Midbrain (tissue), 1 donor: ENCODE measurements around the gene LRRC59.

Source experiments
- DNase-seq: peaks from one replicate; lab custom pipeline; 2025; lab: John Stamatoyannopoulos, UW

The LRRC59 gene

DNA sequence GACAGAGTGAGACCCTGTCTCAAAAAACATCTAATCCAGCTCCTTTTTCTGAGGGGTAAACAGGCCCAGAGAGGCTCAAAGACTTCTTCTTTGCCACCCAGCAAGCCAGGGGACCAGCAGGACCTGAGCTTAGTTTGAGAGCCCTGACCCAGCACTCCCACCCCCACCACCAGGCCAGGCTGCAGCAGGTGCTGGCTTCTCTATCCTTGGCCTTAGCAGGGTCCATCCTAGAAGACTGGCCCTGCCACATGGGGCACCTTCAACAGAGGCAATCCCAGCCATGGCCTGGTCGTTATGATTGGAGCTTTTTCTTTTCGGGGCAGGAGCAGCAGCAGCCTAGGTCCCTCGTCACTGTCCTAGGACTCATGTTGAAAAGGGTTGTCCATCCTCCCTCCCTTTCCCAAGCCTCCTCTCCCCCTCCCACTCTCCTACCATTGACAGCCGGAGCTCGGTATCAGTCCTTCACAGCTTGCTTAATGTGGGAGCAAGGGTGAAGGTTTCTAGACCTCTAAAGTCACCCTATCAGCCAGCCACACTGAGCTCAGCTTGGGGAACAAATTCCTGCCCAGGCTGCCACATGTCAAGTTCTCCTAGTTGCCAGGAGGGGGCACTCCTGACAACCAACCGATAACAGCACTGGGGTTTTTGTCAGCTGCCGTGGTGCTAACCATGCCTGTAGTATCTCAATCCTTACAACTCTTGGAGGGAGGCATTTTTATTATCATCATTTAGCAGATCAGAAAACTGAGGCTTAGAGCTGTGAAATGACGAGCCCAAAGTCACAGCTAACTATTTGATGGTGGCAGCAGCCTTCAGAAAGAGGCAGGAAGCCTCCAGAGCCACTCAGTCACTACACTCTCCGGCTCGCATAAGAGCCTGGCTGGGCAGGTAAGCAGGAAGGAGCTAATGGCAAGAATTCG is 35.5 kb downstream of the LRRC59 start:
- DNase-seq, result peak; percentile 72

DNA sequence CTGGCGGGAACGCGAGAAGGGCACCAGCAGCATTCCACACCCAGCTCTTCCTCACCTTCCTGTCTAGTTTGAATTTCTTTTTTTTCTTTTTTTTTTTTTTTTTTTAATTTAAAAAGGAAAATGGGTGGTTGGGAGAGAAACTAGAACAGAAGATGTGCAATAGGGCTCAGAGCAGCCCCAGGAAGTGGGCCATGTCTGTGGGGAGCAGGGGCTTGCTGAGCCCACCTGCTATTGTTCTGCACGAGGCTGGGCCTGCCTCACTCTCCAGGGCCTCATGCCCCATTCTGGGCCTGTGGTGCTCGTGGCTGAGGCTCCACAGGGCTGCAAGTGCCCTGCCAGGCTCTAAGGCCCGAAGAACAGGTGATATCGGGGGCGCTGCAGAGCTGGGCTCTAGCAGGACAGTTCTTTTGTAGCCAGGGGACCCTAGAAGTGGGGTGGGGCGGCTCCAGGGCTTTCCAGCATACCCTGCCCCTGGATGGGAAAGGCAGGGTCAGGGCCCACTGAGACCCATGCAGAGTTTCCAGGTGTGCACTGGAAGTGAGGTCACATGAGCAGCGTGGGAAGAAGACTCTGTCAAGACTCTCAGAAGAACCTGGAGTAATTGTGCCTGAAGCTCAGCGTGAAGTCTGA is 36.7 kb downstream of the LRRC59 start:
- DNase-seq, result no peak

DNA sequence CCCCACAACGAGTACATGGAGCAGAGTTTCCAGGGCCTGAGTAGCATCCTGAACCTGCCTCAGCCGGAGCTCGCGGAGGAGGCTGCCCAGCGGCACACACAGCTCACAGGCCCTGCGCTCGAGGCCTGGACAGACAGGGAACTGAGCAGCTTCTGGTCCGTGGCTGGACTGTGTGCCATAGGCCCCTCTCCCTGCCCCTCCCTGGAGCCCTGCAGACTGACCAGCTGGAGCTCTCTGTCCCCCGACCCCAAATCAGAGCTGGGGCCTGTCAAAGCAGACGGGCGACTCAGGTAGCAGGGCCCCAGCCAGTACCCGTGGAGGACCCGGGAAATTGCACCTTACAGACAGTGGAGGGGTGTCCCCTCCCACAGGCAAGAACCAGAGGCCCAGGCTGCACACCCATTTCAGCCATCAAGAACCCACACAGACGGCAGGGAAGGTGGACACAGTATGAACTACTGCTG is 37.3 kb downstream of the LRRC59 start:
- no peak for DNase-seq

DNA sequence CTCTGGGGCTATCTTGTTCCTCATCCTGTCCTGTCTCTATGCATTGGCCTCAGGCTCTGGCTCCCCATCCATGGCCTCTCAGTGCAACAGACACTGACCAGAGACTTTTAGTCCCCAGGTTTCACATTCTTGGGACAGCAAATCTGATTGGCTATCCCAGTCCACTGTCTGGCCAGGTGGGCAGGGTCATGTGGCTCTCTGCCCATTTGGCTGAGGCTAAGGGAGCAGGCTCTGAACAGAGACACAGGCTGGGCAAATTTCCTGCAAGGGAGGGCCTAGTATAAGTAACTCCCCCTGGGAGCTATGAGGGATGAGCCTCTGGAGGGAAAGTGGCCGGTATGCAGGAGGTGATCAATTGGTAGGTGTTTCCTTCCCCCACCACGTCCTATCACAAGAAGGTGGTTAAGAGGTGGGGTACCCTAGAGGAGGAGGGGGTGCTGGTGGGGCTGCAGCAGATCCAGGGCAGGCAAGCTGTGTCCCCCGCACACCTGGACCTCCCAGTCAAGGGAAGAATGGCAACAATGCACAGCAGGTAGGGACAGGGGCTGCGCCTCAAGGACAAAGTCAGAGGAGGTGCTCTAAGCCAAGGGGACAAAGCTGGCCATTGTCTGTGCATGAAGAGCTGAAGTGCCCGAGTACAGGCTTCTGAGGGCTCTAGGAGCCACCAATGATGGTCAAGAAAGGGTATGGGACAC is 38.2 kb downstream of the LRRC59 start:
- no peak for DNase-seq

DNA sequence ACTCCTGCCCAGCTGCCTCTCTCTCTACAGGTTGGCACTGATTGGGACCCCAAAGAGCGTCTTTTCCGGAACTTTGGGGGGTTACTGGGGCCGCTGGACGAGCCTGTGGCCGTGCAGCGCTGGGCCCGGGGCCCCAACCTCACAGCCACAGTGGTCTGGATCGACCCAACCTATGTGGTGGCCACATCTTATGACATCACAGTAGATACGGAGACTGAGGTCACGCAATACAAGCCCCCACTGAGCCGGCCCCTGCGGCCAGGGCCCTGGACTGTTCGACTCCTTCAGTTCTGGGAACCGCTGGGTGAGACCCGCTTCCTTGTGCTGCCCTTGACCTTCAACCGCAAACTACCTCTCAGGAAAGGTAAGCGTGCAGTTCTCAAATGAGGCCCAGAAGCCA is 39.1 kb downstream of the LRRC59 start:
- DNase-seq, result no peak

DNA sequence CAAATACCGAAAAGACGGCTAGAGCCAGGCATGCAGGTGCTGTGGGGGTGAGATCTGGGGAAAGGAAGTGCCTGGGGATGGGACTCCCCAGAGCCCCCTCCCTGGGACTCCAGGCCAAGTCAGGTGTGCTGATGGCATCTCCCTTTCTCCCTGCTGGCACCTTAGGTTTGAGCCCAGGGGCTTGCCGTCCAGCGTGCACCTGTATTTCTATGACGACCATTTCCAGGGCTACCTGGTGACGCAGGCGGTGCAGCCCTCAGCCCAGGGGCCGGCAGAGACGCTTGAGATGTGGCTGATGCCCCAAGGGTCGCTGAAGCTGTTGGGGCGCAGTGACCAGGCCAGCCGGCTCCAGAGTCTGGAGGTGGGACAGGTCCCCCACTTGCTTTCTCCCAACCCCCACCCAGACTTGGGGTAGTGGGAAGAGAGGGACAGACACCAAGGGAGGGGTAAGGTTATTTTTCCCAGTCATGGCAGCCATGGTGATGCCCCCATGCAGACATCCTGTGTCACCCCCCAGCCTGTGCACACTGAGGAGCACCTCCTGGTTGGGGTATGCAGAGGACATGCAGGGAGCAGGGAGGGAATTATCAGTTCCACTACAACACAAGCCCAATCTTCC is 40.3 kb downstream of the LRRC59 start:
- DNase-seq, result no peak

DNA sequence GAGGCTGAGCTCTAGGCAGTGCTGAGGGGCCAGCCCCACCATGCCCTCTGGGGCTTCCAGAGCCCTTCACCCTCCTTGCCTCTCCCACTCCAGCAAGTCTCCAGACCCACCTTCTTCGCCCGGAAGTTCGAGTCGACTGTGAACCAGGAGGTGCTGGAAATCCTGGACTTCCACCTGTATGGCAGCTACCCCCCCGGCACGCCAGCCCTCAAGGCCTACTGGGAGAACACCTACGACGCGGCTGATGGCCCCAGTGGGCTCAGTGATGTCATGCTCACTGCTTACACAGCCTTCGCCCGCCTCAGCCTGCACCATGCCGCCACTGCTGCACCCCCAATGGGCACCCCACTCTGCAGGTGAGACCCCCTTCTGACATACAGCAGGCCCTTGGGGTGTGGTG is 40.9 kb downstream of the LRRC59 start:
- DNase-seq, result no peak

DNA sequence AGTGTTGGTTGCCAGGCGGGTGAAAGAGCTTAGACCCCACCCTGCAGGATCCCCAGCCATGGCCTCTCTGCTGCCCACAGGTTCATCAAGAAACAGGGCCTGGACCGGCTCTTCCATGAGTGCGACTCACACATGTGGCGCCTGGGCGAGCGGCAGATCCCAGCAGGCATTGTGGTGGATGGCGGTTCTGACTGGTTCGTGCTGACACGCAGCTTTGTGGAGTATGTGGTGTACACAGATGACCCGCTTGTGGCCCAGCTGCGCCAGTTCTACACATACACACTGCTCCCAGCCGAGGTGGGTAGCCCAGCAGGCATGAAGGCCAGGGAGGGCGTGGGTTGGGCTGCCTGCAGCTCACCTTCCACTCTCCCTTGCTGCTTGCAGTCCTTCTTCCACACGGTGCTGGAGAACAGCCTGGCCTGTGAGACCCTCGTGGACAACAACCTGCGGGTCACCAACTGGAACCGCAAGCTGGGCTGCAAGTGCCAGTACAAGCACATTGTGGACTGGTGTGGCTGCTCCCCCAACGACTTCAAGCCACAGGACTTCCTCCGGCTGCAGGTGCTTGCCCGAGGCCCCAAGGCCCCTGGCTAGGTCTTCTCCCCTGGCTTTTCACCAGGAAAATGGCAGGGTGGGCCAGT is 41.5 kb downstream of the LRRC59 start:
- no peak for DNase-seq

DNA sequence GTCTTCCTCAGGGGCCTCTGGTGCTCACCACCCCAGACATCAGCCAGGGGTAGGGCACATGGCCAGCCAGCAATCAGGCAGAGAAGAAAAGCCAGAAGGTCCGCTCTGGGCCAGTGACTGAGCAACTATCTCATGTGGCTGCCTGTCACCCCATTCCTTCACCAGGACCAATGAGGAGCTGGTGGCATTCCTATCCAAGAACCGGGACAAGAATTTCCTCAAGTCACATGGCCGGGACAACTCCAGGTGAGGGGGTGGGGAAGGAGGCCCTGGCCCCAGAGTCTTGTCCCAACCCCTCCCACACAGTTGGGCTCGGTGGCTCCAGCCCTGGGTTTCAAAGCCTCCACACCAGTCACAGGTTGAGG is 42.0 kb downstream of the LRRC59 start:
- DNase-seq, result no peak

DNA sequence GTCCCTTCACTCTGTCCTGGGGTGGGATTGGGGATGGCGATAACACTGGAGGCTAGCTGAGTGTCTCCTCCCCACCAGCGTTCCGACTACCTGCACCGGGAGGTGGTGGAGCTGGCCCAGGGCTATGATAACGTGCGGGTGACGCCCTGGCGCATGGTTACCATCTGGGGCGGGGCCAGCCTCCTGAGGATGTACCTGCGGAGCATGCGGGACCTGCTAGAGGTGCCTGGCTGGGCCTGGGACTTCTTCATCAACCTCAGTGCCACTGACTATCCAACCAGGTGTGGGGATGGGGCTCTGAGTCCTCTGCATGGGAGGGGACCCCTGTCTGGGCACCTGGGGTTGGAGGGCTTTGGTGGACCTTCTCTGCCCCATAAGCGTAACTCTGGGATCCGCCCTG is 42.5 kb downstream of the LRRC59 start:
- no peak for DNase-seq

DNA sequence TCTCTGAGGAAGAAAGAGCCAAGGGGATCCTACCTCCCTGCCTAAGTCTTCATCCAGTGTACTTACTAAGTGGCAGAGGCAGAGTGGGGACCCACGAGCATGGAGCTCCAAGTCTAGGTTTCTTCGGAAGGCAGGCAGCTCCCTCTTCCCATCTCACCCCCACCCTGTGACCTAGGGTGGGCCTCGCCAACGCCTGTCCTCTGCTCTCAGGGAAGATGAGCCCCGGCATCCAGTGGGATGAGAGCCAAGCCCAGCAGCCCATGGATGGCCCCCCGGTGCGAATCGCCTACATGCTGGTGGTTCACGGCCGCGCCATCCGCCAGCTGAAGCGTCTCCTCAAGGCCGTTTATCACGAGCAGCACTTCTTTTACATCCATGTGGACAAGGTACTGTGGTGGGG is 43.1 kb downstream of the LRRC59 start:
- no peak for DNase-seq

DNA sequence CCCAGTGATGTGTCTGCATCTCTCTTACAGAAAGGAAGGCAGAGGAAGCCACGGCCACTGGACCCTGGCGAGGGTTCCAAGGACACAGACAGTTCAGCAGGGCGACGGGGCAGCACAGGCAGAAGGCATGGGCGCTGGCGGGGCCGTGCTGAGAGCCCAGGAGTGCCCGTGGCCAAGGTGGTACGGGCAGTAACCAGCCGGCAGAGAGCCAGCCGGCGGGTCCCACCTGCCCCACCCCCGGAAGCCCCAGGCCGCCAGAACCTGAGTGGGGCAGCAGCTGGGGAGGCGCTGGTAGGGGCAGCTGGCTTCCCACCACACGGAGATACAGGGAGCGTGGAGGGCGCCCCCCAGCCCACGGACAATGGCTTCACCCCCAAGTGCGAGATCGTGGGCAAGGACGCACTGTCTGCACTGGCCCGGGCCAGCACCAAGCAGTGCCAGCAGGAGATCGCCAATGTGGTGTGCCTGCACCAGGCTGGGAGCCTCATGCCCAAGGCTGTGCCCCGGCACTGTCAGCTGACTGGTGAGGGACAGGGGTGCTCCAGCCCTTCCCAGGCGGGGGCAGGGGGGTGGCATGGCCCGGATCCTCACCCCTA is 43.6 kb downstream of the LRRC59 start:
- no peak for DNase-seq

DNA sequence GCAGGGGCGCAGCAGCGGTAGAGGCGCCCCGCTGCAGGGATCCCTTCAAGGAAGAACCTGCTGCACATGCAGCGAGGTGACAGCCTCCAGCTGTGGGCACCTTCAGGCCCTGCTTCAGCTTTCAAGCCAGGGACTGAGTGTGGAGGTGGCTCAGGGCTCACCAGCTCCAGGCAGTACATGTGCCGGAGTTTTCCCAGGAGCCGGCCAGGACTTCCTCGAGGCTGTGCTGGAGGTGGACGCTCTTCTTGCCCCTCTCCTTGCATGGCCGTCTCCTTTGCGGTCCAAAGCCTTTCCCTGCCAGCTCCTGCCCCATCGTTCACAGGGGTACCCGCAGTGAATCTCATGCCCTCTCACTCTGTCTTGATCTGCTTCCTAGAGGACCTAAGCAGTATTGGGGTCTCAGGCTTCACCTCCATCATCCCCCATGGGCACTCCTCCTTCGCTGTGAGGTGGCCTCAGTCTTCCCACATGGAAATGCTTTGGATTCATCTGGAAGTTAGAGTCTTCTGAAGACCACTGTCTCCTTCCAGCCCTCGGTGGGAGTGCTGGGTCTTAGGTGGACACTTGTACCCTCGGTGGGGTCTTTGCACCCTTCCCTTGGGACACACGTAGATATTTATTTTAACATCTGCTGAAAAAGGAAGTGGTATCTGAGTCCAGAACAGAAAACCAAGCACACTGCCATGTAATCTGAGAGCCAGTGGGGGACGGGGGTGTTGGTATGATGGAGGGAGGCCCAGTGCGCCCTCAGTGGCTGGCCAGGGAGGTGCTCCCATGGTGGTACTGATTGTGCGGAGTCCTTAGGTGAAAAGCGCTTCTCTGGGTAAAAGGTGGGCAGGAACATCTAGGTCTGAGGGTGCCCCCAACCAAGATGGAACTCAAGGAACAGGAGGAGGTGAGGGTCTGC is 44.4 kb downstream of the LRRC59 start:
- no peak for DNase-seq

DNA sequence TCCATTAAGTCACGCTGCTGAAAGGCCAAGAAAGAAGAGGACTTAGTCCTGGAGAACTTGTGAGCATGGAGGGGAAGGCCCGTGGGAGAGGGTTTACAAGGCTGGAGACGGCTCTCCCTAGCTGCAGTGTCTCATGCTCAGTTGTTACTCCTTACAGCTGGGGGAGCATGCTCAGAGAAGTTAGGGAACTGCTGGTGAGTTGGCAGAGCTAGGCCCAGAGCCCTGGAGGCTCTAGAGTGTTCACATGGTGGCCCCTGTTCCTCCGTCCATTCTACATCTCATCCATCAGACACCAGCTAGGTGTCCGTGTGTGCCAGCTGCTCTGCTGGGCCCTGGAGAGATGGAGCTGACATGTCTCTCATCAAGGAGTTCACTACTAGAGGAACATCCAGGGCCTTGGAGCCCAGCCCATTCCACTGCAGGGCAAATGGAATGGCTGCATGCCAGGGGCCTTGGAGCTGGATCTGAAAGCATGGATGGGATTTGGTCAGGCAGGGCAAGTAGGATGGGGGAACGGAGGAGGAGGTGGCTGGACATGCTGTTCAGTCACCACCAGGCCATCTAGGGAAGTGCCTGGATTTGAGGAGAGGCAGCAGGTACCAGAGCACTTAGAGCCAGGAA is 45.1 kb downstream of the LRRC59 start:
- no peak for DNase-seq

DNA sequence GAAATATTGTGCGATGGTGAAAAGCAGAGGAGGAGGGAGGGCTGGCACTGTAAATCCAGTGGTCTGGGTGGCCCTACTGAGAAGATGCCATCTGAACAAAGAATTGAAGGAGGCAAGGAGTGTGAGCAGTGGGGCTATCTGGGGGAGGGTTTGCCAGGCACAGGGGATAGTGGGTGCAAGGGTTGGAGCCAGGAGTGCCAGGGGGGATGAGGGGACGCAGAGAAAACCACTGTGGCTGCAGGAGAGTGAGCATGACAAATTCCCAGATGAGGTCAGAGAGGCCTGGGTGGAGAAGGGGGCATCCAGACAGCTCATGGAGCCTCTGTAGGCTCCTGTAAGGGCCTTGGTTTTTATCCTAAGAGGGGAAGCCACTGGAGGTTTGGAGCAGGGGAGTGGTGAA is 46.6 kb downstream of the LRRC59 start:
- DNase-seq, result no peak

DNA sequence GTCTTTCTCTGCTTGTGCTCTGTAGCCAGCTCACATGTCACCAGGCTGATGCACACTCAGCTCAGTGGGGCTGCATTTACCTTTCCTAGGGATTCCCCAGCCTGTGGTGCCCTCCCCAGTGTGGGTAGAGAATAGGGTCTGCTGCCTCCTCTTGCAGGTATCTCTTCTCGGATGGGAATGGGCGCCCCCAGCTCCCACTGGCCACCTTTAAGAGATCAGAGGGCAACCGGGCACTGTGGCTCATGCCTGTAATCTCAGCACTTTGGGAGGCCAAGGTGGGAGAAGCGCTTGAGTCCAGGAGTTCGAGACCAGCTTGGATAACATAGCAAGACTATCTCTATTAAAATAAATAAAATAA is 48.1 kb downstream of the LRRC59 start:
- no peak for DNase-seq

DNA sequence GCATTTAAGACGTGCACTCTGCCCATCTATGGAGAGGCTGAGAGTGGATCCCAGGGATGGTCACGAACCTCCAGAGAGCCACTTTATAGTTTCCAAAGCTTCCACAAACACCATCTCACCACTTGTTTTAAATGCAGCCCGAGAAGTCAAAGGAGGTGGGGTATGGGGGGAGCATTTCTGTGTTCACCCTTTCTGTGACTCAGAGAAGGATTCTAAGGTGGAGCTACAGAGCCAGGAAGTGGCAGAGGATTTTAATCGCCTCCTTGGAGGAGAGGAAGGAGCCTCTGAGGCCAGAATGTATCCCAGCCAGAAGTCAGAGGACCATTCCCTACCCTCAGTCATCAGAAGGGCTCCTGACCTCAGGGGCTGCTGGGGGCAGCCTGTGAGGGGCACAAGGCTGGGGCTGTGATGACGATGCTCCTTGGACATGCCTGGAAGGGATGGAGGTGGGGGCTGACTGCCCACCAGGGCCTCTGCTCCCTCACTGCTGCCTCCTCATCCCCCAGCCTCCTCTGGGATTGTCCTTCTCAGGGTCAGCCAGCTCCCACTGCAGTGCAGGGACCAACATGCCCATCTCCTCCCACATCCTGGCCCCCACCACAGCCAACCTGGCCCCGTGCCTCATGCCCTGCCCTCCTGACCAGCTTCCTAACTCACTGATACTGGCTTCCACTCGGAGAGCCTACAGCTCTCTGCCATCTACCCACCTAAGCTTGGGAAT is 48.6 kb downstream of the LRRC59 start:
- DNase-seq, result no peak

DNA sequence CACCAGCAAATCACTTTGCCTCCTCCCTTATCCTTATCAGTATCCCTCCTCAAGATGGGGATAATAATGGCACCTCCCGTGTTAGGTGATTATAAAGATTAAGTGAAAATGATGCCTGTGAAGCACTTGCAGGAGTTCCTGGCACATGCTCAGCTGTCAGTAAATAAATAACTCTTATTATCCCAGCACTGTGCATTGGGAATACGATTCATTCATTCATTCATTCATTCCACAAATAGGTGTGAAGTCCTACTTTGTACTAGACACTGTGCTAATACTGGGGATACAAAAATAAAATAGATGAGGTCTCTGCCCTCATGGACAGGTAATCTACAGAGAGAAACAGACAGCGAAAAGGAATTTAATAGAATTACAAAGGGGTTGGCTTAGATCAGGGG is 49.4 kb downstream of the LRRC59 start:
- no peak for DNase-seq

DNA sequence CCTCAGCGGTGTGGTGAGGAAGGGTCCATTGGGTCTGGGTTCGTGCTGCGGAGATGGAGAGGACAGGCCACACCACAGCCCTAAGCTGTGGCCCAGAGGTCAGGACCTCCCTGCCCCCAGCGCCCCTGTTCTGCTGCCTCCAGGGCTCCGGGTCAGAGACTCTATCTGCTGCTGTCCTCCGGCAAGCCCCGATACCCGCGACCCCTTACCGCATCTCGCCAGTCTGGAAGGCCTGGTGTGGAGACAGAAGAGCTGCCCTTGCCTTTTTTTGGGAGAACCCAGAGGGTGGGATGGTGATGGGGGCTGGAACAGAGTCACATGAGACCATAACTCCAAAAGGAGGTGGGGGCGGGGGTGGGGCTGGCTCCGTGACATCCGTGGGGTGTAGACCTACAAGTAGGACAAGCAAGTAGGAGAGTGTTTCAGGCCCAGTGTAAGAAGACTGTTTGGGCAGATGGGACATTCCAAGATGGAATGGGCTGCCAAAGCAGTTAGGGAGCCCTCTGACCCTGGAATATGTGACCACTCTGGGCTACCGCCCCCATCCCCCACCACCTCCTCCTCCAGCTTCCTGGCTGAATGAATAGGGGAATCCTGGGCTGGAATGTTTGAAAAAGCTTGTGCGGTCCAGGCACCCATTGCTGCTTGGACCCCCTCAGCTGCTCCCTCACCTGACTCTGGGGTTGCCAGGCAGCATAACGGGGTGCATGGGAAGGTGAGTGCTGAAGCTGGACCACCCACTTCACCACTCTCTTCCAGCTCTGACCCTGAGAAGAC is 50.0 kb downstream of the LRRC59 start:
- DNase-seq, result no peak
